WTC11 (cell line): Measurements from ENCODE around the gene CDRT15L2. TPM values are rescaled to one million over a fixed set of nuclear protein-coding genes. Genes with fewer than 3 reads are reported as not detected.
"Not testable (repeated sequence)": the region's sequence is repeated elsewhere in the genome, so short reads cannot be mapped to it uniquely, and the experiment has no call there.

ENCODE experiments used
- ATAC-seq: fragments of 200-7000 bp; cut with Tn5 transposase; 2 replicates; pipeline ENCODE4 v1.10.0; 2021; ENCODE audit warnings: mild to moderate bottlenecking, moderate library complexity
- CTCF ChIA-PET: fragments of 300-600 bp; sonication (Branson Sonifier 250); formaldehyde crosslinking; loops from one replicate; lab custom pipeline; 2021; ENCODE audit warnings: antibody characterized with exemption; lab: Charles Lee
- POLR2A ChIA-PET: fragments of 350-600 bp; sonication (Branson Sonifier 250); formaldehyde crosslinking; loops from one replicate; lab custom pipeline; 2021; ENCODE audit warnings: antibody characterized with exemption; lab: Charles Lee
- DNase-seq: peaks from one replicate; pipeline ENCODE4 v3.0.0; 2021; ENCODE audit warnings: low spot score
- H3K27ac Mint-ChIP-seq: 2 replicates; pipeline ENCODE4 v1.8.0; 2021; ENCODE audit warnings: mixed read lengths
- H3K27me3 Mint-ChIP-seq: 2 replicates; pipeline ENCODE4 v1.8.0; 2021; ENCODE audit warnings: low read depth, mild to moderate bottlenecking, moderate library complexity, mixed read lengths
- H3K36me3 Mint-ChIP-seq: 2 replicates; pipeline ENCODE4 v1.8.0; 2021; ENCODE audit warnings: mixed read lengths
- H3K4me1 Mint-ChIP-seq: 2 replicates; pipeline ENCODE4 v1.8.0; 2022; ENCODE audit warnings: mixed read lengths
- H3K4me3 Mint-ChIP-seq: 2 replicates; pipeline ENCODE4 v1.8.0; 2021; ENCODE audit warnings: mild to moderate bottlenecking, moderate library complexity, mixed read lengths
- H3K9me3 Mint-ChIP-seq: 2 replicates; pipeline ENCODE4 v1.8.0; 2021; ENCODE audit warnings: mixed read lengths
- ATF6 ChIP-seq: sonication (generic); formaldehyde crosslinking; IDR thresholded peaks from 2 replicates; pipeline ENCODE4 v1.8.1; 2023; ENCODE audit warnings: mild to moderate bottlenecking, missing genetic modification reagents
- CTCF ChIP-seq: fragments of 200-600 bp; IDR thresholded peaks from 2 replicates; pipeline ENCODE4 v1.8.0; 2022; ENCODE audit warnings: antibody characterized with exemption
- ETV6 ChIP-seq: sonication (generic); formaldehyde crosslinking; IDR thresholded peaks from 2 replicates; pipeline ENCODE4 v1.8.1; 2022; ENCODE audit warnings: mild to moderate bottlenecking, missing genetic modification reagents
- NFATC4 ChIP-seq: fragments of 250-450 bp; sonication (Bioruptor Pico); IDR thresholded peaks from 2 replicates; pipeline ENCODE4 v1.9.0; 2021; ENCODE audit warnings: mild to moderate bottlenecking
- PRDM15 ChIP-seq: sonication (generic); formaldehyde crosslinking; IDR thresholded peaks from 2 replicates; pipeline ENCODE4 v1.8.0; 2022; ENCODE audit warnings: missing genetic modification reagents
- PREB ChIP-seq: sonication (generic); formaldehyde crosslinking; IDR thresholded peaks from 2 replicates; pipeline ENCODE4 v1.8.1; 2022; ENCODE audit warnings: mild to moderate bottlenecking, missing genetic modification reagents, moderate library complexity, borderline replicate concordance
- ZNF317 ChIP-seq: sonication (generic); formaldehyde crosslinking; IDR thresholded peaks from 2 replicates; pipeline ENCODE4 v1.8.1; 2023; ENCODE audit warnings: low read depth, mild to moderate bottlenecking, moderate library complexity, missing genetic modification reagents, borderline replicate concordance
- ZNF396 ChIP-seq: fragments of 250-450 bp; sonication (Bioruptor Pico); IDR thresholded peaks from 2 replicates; pipeline ENCODE4 v1.8.0; 2021; ENCODE audit warnings: mild to moderate bottlenecking, moderate library complexity, borderline replicate concordance
- ZNF671 ChIP-seq: fragments of 250-450 bp; sonication (Bioruptor Pico); IDR thresholded peaks from 2 replicates; pipeline ENCODE4 v1.8.0; 2021; ENCODE audit warnings: mild to moderate bottlenecking
- total RNA-seq: library from RNA; stranded (reverse); gene quantifications from 3 replicates; pipeline ENCODE4 v1.2.3, GENCODE V29; 2021

The CDRT15L2 gene
- total RNA-seq, 1 experiment from 2014 or later: not detected

- TF ChIP-seq PRDM15 (CRISPR knock-in tag) (no peak), ATF6 (CRISPR knock-in tag) (no peak)
Observed at GRCh38 chr17:20613248-20613647, 33.7 kb downstream of the CDRT15L2 start (continued).

- H3K27ac Mint-ChIP-seq: no peak overlapping the region
- no peaks in the 10 kb centered on the region for H3K9me3 Mint-ChIP-seq
- TF ChIP-seq CTCF (no peak), ZNF396 (no peak), ZNF671 (CRISPR knock-in tag) (no peak), NFATC4 (no peak), ETV6 (CRISPR knock-in tag) (no peak), PREB (CRISPR knock-in tag) (no peak), ZNF317 (CRISPR knock-in tag) (no peak)
Observed at GRCh38 chr17:20613905-20614304, 34.4 kb downstream of the CDRT15L2 start.

GRCh38 chr17:20615461-20615860 is 35.9 kb downstream of the CDRT15L2 start:
- CTCF ChIA-PET, POLR2A ChIA-PET, H3K4me3 Mint-ChIP-seq, H3K4me1 Mint-ChIP-seq, DNase-seq, H3K9me3 Mint-ChIP-seq, H3K36me3 Mint-ChIP-seq, ATAC-seq, H3K27ac Mint-ChIP-seq, H3K27me3 Mint-ChIP-seq: not testable (repeated sequence)

More at GRCh38 chr17:20613905-20614304, 34.4 kb downstream of the CDRT15L2 start:
- no peak for DNase-seq
- Mint-ChIP-seq H3K4me1 (peaks cover 4% of the 10 kb centered on the region; the same call in 1 of the 2 replicates), H3K36me3 (no peaks in the 10 kb centered on the region), H3K4me3 (no peak overlapping the region), H3K27me3 (no peaks in the 10 kb centered on the region)
- ATAC-seq: no peak
- POLR2A ChIA-PET: no interaction called here
- CTCF ChIA-PET: no interaction called here

Other genes starting within 250 kb of the CDRT15L2 start
- gene LGALS9B, start 112.2 kb upstream of the CDRT15L2 start, total RNA-seq: not detected in 3 replicates